ENCODE data around the gene RAB31. TPM values are rescaled to one million over a fixed set of nuclear protein-coding genes. Genes with fewer than 3 reads are reported as not detected.

Gene RAB31
- total RNA-seq, 4 donors from 2014 or later: 13.1 to 18.4 (median 16.9) TPM

GRCh38 chr18:9796935-9797549, 88.9 kb downstream of the RAB31 start:
- TF ChIP-seq POLR2AphosphoS5 (IDR thresholded peaks at IDR 0.05): no peak
- 58 to 81% methylated on average over 6 to 9 of the region's 9 CpGs for WGBS, 2 donors (ENCODE audit: low coverage in 1 of 2)
- Histone ChIP-seq H3K27ac (peak overlapping the region in 1 of 4 donors; percentile 4), H3K9me3 (no peaks in the 10 kb centered on the region), H3K4me1 (no peaks in the 10 kb centered on the region), H3K36me3 (no peaks in the 10 kb centered on the region), H3K27me3 (no peaks in the 10 kb centered on the region), H3K4me3 (no peak overlapping the region)
- no peak for DNase-seq
- in situ Hi-C loops (cut with MboI; ENCODE audit: low pct_ligation_motif_present in 1 of 4, low pct_unique_long_range_greater_than_20kb in 1 of 4, low sequenced_read_pairs in 3 of 4): no loop called here
- intact Hi-C loops (cut with DNase I; ENCODE audit: low total_unique reads): no loop called here

GRCh38 chr18:9802175-9803062, 94.3 kb downstream of the RAB31 start:
- peaks cover 0 to 16% (median 12%) of the 10 kb centered on the region in 4 donors for H3K4me1 ChIP-seq
- no peaks in the 10 kb centered on the region for H3K36me3 ChIP-seq
- intact Hi-C loops (cut with DNase I; ENCODE audit: low total_unique reads) (loop anchor here (10.0 kb wide), 1 partner anchor 98 kb away; the partner anchor contains the start of gene RAB31), in situ Hi-C loops (cut with MboI; ENCODE audit: low pct_ligation_motif_present in 1 of 4, low pct_unique_long_range_greater_than_20kb in 1 of 4, low sequenced_read_pairs in 3 of 4) (no loop called here)
- H3K9me3 ChIP-seq: no peaks in the 10 kb centered on the region
- no peaks in the 10 kb centered on the region for H3K27me3 ChIP-seq
- peak overlapping the region in 2 of 4 donors; percentile 49 to 65 for H3K27ac ChIP-seq
- DNase-seq: no peak
- TF ChIP-seq POLR2AphosphoS5 (IDR thresholded peaks at IDR 0.05): no peak
- TF ChIP-seq EP300 (IDR thresholded peaks at IDR 0.05; ENCODE audit: low read depth): no peak
- no peak for TF ChIP-seq POLR2A (IDR thresholded peaks at IDR 0.05)
- no peak for TF ChIP-seq CTCF (IDR thresholded peaks at IDR 0.05)
- WGBS, 2 donors (ENCODE audit: low coverage in 1 of 2): 69 to 96% methylated on average over 2 to 4 of the region's 4 CpGs
- no peak overlapping the region for H3K4me3 ChIP-seq

GRCh38 chr18:9803063-9803697, 95.1 kb downstream of the RAB31 start:
- TF ChIP-seq POLR2AphosphoS5 (IDR thresholded peaks at IDR 0.05) (no peak), POLR2A (IDR thresholded peaks at IDR 0.05) (no peak), EP300 (IDR thresholded peaks at IDR 0.05; ENCODE audit: low read depth) (no peak), CTCF (IDR thresholded peaks at IDR 0.05) (no peak)
- intact Hi-C loops (cut with DNase I; ENCODE audit: low total_unique reads): loop anchor here (10.0 kb wide), 1 partner anchor 98 kb away; the partner anchor contains the start of gene RAB31

GRCh38 chr18:9803698-9804516, 95.8 kb downstream of the RAB31 start:
- Histone ChIP-seq H3K4me3 (no peak overlapping the region), H3K27ac (peak overlapping the region; percentile 49 to 74 (median 61))
- in situ Hi-C loops (cut with MboI; ENCODE audit: low pct_ligation_motif_present in 1 of 4, low pct_unique_long_range_greater_than_20kb in 1 of 4, low sequenced_read_pairs in 3 of 4): no loop called here

More at GRCh38 chr18:9803063-9803697, 95.1 kb downstream of the RAB31 start:
- Histone ChIP-seq H3K36me3 (no peaks in the 10 kb centered on the region), H3K27me3 (no peaks in the 10 kb centered on the region), H3K4me1 (peaks cover 0 to 16% (median 12%) of the 10 kb centered on the region in 4 donors), H3K4me3 (no peak overlapping the region), H3K27ac (peak overlapping the region; percentile 49 to 74 (median 61)), H3K9me3 (no peaks in the 10 kb centered on the region)
- in situ Hi-C loops (cut with MboI; ENCODE audit: low pct_ligation_motif_present in 1 of 4, low pct_unique_long_range_greater_than_20kb in 1 of 4, low sequenced_read_pairs in 3 of 4): no loop called here
- WGBS, 2 donors (ENCODE audit: low coverage in 1 of 2): 84 to 86% methylated on average over 5 to 6 of the region's 6 CpGs
- DNase-seq: no peak

More at GRCh38 chr18:9803698-9804516, 95.8 kb downstream of the RAB31 start:
- TF ChIP-seq EP300 (IDR thresholded peaks at IDR 0.05; ENCODE audit: low read depth) (no peak), CTCF (IDR thresholded peaks at IDR 0.05) (no peak), POLR2A (IDR thresholded peaks at IDR 0.05) (no peak), POLR2AphosphoS5 (IDR thresholded peaks at IDR 0.05) (no peak)
- H3K36me3 ChIP-seq: no peaks in the 10 kb centered on the region
- WGBS, 2 donors (ENCODE audit: low coverage in 1 of 2): 25 to 67% methylated on average over 1 to 18 of the region's 19 CpGs
- intact Hi-C loops (cut with DNase I; ENCODE audit: low total_unique reads): loop anchor here (10.0 kb wide), 1 partner anchor 99 kb away; the partner anchor contains the start of gene RAB31
- peak; percentile 44 for DNase-seq
- H3K4me1 ChIP-seq: peaks cover 2 to 18% (median 15%) of the 10 kb centered on the region in 4 donors
- no peaks in the 10 kb centered on the region for H3K27me3 ChIP-seq
- no peaks in the 10 kb centered on the region for H3K9me3 ChIP-seq
